Stimulated activated CD4-positive, alpha-beta T cell treated with anti-CD3 and anti-CD28 coated beads, TNF-alpha, amount 100 ng/mL, for 4 hours (primary cell): ENCODE data around the gene MTUS2.
"Not testable (repeated sequence)": the region's sequence is repeated elsewhere in the genome, so short reads cannot be mapped to it uniquely, and the experiment has no call there.

Experiments
- DNase-seq, 3 experiments: peaks; one replicate each; pipeline ENCODE4 v3.0.0-alpha.2; 2020; ENCODE audit warnings: low read depth in 3 of 3

Gene MTUS2

GRCh38 chr13:29162638-29163235 lies 342.6 kb downstream of the MTUS2 start:
- no peak for DNase-seq

DNA sequence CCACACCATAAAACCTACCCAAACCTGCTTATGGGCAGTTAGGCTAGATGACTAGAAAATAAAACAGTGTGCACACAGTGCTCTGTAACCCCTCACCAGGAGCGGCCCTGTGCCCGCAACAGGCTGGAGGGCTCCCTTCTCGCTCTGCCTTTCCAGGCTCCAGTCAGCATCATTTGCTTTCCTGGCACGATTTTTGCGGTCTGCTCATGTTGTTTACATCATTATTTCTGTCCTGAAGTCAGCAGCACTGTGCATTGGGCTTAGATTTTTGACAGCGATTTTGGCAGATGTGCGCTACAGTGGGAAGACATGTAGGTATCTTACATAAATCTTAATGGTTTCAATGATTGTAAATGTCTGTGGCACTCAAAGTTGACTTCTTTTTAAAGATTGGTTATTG lies 344.0 kb downstream of the MTUS2 start:
- DNase-seq: no peak

DNA sequence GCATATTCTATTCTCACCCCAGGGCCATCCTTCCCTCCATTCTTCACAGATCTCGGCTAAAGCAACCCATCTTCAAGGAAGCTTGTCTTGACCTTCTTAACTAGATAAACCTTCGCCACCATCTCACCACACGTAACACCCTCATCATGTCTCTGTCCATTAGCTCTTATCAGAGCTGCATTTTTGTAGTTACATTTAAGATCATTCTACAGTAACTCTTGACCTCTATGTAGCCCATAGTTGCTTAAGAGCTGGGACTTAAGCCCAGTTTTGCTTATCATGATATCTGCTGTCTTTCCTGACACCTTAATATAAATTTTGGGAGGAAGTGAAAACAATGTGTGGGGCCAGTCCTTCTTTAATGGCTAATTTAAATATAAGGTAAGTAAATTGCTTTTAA lies 345.1 kb downstream of the MTUS2 start:
- DNase-seq: no peak

DNA sequence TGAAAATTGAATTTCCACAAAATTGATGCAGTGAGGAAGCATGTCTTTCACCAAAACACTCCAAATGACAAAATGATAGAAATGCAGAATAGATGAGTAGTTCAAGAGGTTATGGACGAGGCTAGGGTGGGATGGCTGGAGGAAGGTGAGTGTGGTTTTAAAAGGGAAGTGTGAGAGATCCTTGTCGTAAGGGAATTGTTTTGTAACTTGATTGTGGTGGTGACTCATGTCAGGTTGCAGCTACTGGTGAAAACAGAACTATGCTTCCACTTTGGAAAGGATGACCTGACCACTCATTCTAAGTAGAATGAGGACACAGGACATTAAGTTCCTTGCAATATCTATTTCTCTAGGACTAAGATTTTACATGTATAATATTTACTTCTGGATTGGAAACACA lies 345.7 kb downstream of the MTUS2 start:
- no peak for DNase-seq

DNA sequence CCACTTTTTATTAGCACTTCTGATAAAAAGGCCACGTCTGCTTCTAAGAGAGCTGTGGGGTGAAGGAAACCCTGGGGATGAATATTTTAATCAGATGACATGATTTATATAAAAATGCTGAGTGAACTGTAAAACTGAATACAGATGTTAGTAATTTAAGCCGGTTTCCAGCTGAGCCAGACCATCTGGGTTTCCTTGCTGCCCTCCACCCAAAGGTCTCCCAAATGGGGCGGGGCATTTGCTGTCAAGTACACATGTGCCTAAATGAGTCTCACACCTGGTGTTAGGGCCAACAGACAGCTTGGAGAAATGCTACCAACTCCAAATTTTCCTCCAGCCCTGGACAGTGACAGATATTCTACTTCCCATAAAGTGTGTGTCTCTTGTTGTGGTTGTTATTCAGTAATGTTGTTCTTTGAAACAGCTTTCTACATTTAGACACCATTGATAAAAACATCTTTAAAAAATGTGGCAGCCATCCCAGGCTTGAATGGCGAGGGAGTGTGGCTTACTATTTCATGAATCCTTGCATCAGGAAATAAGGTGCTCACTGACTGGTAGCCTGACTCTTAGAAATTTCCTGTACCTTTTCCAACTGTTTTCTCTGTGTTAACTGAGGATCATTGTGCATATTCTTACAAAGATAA lies 350.4 kb downstream of the MTUS2 start:
- no peak for DNase-seq

DNA sequence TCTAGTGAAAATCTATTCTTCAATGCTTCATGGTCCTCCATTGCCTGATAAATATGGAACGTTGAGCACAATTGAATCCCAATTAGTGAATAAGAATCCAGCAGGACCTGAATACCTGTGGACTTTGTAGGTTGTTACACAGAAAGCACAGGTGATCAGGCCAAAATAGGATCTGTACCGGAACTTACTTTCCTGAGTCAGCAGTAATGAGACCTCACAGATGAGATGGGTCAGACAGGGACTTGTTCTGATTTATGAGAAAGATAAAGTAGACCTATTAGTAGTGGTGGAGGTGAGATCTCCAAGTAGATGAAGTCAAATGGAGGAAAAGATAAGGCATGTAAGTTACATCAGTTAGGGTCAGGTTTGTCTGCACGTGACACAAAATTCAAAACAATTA lies 351.1 kb downstream of the MTUS2 start:
- no peak for DNase-seq

DNA sequence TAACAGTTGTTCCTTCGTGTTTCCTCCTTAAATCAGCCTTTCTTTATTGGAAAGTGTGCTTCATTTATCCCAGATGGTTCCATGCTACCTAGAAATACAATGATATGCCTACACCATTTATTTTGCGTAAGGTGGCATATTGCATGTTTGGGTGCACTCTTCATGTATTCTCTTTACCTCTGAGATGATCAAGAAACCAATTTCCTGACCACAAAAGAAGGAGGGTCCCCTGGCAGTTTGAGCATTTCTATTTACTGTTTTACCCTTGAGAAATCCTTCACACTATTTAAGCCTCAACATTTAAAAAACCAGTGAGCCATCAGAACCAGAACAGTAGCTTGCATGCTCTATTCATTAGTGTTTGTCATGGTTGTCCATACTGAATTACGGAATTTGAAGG lies 354.0 kb downstream of the MTUS2 start:
- DNase-seq: no peak

- no peak for DNase-seq
Measured at GRCh38 chr13:29175250-29175873, 355.2 kb downstream of the MTUS2 start.

GRCh38 chr13:29180055-29180454 lies 359.9 kb downstream of the MTUS2 start:
- DNase-seq: no peak

GRCh38 chr13:29182216-29182615 lies 362.1 kb downstream of the MTUS2 start:
- DNase-seq: no peak

DNA sequence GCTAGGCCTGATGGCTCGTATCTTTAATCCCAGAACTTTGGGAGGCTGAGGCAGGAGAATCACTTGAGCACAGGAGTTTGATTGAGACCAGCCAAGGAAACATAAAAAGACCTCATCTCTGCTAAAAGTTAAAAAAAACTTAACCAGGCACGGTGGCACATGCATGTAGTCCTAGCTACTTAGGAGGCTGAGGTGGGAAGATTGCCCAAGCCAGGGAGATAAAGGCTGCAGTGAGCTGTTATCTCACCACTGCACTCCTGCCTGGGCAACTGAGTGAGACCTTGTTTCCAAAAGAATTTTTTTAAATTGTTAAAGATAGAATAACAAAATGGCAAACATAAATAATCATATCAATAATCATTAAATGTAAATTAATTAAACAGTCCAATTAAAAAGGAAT lies 365.8 kb downstream of the MTUS2 start:
- DNase-seq: no peak

GRCh38 chr13:29187584-29187983 lies 367.4 kb downstream of the MTUS2 start:
- DNase-seq: no peak

GRCh38 chr13:29190298-29190697 lies 370.2 kb downstream of the MTUS2 start:
- DNase-seq: no peak

- DNase-seq: no peak
Measured at GRCh38 chr13:29193083-29193482, 372.9 kb downstream of the MTUS2 start.

- DNase-seq: no peak
Measured at GRCh38 chr13:29195456-29195855, 375.3 kb downstream of the MTUS2 start.

- DNase-seq: no peak
Measured at GRCh38 chr13:29196409-29197074, 376.4 kb downstream of the MTUS2 start.

- not testable (repeated sequence) for DNase-seq
Measured at GRCh38 chr13:29202753-29203152, 382.6 kb downstream of the MTUS2 start.

DNA sequence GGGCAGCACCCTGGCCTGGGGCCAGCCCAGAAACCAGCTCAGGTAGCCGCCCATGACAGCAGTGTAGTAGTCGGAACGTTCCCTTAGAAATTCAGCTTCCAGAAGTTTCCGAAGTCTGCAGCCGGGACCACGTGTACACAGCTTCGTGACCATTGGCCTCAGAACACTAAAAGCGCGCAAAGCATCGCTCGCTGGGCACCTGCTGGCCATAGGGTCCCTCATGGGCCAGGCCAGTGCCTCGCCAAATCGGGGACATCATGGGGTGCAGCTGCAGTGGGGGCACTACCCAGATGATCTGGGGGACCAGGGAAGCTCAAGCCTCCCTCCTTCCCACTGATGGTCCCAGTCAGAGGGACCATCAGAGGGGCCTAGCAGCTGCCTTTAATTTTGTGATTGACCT lies 384.5 kb downstream of the MTUS2 start:
- DNase-seq: no peak

DNA sequence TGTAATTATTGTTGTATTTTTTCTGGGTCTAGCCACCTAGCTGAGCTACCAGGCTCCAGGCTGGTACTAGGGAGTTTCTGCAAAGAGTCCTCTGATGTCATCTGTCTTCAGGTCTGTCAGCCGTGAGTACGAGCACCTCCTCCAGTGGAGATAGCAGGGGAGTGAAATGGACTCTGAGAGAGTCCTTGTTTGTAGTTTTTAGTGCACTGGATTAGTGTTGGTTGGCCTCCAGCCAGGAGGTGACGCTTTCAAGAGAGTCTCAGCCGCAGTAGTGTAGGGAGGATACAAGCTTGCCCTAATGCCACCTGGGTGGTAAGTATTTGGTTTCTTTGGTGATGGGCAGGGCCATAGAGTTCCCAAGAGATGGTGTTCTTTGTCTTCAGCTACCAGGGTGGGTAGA lies 390.5 kb downstream of the MTUS2 start:
- no peak for DNase-seq

DNA sequence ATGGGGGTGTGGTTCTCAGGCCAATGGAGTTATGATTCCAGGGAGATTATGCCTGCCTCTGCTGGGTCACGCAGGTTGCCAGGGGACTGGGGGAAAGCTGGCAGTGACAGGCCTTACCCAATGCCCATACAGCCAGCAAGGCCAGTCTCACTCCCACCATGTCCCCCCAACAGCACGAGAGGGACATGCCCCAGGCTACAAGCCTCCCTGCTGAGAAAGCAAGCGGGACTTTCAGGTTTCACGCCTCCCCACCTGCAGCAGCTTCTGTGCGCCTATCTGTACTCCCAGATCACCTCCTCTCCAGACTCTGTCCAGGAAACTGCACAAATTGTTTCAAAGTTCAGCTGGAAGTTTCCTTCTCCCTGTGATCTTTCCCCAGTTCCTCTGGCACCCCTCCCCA lies 391.0 kb downstream of the MTUS2 start:
- not testable (repeated sequence) for DNase-seq

DNA sequence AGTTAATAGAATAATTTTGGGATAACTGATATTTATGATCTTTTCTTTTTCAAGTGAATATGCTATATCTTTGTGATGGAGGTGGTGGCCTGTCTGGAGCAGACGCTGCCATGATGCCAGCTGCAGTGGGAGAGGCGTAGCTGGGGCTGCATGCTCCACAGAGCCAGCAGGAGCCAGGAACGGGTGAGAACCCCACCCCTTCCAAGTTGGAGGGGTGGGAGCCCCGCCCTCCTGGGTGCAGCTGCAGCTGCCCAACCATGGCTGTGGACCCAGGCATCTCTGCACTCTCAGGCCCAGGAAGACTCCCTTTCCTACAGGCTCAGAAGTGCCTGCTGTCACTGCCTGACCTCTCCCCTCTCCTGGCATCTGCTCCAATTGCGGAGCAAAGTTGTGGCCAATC lies 402.3 kb downstream of the MTUS2 start:
- no peak for DNase-seq

GRCh38 chr13:29224206-29224605 lies 404.1 kb downstream of the MTUS2 start:
- no peak for DNase-seq

DNA sequence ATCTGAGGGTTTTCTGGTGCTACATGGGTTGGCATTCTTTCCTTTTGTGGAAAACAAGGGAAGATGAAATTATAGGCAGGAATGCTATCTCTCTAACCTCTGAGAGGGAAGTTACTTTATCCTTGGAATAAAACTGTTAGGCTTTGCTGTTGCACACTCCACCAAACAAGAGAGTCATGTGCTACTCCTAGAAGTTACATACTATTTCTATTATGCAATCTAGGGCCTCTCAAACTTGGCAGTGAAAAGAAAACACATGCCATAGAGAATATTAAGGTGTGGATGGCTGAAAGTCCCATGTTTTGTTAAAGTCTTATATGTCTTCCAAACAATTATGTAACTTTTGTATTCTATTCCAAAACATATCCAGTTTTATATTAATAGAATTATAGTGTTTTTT lies 407.4 kb downstream of the MTUS2 start:
- no peak for DNase-seq
